Prostate gland (tissue), 2 donors: ENCODE measurements around the gene PRSS21.

Source experiments
- CTCF ChIP-seq, 4 experiments: fragments of 200-600 bp in 2 of 4; fragments of 450-650 bp in 2 of 4; sonication (generic) in 2 of 4; IDR thresholded peaks; 1 replicate in 3 of 4; 2 replicates in 1 of 4; pipeline ENCODE4 v1.5.1; 2016 to 2019; ENCODE audit warnings: antibody characterized with exemption in 4 of 4, mild to moderate bottlenecking in 2 of 4, moderate library complexity in 2 of 4
- POLR2AphosphoS5 ChIP-seq: sonication (generic); formaldehyde crosslinking; IDR thresholded peaks from one replicate; pipeline ENCODE4 v1.6.1; 2017; ENCODE audit warnings: antibody characterized with exemption

GRCh38 chr16:2768403-2769089, 48.5 kb upstream of the PRSS21 start:
- TF ChIP-seq CTCF (IDR thresholded peaks at IDR 0.05) (no peak), POLR2AphosphoS5 (no peak)
